Fibroblast of skin of left quadriceps (primary cell): Measurements from ENCODE around the gene ANKLE2.
"Not testable (repeated sequence)": the region's sequence is repeated elsewhere in the genome, so short reads cannot be mapped to it uniquely, and the experiment has no call there.

Source experiments
- DNase-seq, 2 experiments: peaks; one replicate each; pipeline ENCODE4 v3.0.0-alpha.2; 2013; ENCODE audit warnings: low read depth in 2 of 2

Gene ANKLE2

DNA sequence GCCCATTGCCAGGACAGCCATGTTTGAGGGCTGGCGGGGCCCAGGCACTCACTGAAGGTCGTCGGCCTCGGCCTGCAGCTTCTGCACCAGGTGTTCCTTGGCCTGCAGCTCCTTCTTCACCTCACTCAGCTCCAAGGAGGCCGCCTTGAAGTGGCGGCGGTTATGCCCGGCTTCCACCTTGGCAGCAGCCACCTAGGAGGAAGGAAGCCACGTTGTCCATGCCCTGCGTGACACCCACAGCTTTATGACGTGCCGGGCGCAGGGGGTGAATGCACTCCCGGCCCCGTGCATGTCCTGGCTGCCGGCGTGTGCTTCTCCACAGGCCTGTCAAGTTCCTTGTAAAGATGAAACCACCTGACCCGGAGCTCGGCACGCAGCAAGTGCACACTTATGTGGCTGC is 16.0 kb upstream of the ANKLE2 start:
- DNase-seq, result no peak

DNA sequence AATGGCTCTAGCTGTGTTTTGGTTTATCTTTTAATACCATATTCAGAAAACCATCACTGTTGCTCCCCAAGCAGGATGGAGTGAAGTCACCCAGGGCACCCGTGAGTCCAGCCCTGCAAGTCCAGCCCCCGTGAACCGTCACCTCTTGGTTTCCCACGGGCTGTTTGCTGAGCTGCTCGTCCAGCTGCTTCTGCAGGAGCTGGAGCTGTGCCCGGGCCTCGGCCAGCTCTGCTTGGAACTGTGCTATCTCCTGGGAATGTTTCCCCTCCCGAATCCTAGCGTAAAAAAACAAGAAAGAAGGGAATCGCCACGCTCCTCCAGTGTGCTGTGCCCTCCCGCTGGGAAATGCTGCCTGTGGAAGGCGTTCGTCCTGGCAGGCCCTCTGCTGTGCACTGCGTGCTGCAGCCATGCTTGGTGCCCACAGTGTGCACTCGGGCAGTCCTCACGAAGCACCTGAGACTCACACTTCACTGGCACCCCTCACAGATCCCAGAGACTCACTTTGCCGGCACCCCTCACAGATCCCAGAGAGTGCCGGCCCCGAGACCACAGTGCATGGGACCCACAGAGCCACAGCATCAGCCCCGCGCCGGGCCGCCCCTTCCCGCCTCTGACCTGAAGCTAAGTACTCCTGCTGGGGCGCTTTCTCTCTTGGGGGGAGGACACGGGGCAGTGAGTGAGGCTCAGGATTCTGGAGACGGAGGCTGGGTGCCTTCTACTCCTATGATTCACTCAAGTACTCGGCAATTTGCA is 15.4 kb upstream of the ANKLE2 start:
- DNase-seq, result no peak

DNA sequence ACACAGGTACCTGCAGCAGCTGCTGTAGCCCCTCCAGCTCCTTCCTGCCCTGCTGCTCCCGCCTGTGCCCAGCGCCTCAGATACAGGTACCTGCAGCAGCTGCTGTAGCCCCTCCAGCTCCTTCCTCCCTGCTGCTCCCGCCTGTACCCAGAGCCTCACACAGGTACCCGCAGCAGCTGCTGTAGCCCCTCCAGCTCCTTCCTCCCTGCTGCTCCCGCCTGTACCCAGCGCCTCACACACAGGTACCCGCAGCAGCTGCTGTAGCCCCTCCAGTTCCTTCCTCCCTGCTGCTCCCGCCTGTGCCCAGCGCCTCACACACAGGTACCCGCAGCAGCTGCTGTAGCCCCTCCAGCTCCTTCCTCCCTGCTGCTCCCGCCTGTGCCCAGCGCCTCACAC is 14.6 kb upstream of the ANKLE2 start:
- not testable (repeated sequence) for DNase-seq

DNA sequence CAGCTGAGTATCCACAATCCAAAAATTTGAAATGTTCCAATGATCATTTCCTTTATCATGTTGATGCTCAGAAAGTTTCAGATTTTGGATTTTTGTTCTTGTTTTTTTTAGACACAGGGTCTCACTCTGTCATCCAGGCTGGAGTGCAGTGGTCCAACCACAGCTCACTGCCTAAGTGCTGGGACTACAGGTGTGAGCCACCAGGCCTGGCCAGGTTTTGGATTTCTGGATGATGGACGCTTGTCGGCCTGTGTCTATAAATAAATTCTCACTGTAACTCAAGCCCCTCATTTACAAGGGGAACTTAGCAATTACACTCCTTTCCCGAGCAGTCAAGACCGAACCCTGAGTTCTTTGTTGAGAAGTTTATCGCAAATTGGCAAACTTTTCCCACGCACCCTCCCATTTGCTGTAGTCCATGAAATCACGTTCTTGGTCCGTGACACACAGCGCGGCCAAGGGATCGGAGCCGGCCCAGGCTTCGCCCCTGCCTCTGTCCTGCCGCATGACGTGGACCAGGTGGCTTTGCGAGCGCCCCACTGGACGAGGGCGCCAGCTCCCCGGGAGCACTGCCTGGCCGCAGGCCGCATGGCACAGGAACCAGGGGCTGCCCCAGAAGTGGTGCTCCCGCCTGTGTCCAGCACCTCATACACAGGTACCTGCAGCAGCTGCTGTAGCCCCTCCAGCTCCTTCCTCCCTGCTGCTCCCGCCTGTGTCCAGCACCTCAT is 14.0 kb upstream of the ANKLE2 start:
- DNase-seq, result no peak

DNA sequence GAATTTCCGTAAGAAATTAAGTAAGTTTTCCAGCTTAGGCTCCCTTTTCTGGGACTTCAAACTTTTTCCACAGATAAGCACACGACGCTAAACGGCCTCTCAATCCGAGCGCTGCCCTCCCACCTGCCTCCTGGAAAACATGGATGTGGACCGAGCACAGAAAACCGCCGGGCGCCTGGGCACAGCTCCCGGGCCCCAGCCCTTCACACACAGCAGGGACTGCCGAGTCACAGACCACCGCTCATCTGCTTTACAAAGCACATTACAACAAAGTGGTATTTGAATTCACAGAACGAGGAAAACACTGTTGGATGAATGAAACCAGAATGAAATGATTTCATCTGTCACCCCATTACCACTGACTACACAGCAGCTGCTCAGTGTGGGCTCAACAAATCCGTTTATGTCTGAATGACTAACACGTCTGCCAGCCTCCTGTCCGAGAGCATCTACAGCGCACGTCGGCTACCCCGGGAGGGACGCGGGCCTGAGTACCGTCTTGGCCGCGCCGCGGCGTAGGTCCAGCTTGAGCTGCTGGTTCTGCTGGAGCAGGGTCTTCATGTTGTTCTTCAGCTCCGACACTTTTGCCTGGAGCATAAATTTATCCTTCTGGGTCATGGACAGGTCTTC is 13.1 kb upstream of the ANKLE2 start:
- no peak for DNase-seq

DNA sequence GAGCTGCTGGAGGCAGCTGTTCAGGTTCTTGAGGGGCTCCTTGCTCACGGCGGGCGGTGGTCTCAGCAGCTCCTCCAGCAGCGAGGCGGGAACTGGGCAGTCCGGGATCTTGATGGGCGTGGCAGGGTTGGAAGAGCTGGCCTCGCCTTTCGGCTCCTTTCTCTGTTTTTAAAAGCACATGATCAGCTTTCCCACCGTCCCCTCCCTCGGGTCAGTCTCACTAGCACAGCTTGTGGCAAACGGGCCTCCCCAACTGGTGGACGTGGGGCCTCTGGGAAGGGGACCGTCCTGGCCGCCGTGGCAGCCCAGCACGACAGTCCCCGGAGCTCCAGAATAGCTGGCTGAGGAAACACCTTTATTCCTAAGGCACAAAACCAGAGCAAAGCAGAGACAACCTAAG is 12.5 kb upstream of the ANKLE2 start:
- no peak for DNase-seq

DNA sequence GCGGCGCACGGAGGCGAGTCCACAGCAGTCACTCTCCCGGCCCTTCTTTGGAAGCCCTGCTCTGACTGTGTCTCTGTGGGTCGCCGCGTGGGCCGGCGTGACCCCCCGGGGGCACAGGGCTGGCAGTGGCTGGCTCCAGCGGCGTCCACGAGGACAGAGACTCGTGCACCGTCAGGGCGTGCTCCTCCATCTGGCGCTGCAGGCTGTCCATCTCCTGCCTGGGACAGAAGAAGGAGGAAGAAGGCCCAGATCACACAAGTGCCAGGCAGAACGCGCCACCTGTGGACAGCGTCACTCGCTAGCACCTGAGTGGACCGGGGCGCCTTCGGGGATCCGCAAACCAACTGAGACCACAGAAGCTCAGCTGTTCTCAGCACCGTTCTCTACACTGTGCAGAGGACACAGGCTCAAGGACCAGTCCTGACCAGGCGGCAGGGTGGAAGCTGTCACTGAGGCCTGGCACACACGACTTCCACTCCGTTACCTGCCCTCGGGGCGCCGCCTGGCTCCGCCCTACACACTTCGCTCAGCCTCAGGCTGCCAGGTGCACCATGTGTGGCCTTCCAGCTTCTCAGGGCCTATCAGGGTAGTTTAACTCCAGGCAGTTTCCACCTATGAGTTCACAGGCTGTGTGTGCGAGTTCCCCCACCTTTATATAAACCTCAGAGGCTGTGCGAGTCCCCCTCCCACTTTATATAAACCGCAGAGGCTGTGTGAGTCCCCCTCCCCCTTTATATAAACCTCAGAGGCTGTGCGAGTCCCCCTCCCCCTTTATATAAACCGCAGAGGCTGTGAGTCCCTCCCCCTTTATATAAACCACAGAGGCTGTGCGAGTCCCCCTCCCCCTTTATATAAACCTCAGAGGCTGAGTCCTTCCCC is 11.7 kb upstream of the ANKLE2 start:
- DNase-seq, result no peak

DNA sequence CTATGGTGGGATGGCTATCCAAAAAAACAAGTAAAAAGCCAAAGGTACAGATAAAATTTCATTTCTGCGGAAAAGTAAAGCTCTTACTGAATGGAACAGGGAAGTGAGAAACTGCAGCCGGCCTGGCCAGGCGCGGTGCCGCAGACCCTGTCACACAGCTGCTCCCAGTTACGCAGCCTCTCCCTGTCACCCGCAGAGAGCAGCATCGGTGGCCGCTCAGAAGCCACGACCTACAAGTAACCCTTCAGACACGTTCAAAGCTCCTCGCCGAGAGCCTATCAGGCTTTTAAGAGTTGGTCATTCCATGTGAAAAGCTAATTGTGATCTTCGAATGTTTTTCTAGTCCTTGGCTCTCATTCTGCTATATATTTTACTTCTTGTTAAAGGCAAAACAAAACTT is 11.0 kb upstream of the ANKLE2 start:
- DNase-seq, result no peak

DNA sequence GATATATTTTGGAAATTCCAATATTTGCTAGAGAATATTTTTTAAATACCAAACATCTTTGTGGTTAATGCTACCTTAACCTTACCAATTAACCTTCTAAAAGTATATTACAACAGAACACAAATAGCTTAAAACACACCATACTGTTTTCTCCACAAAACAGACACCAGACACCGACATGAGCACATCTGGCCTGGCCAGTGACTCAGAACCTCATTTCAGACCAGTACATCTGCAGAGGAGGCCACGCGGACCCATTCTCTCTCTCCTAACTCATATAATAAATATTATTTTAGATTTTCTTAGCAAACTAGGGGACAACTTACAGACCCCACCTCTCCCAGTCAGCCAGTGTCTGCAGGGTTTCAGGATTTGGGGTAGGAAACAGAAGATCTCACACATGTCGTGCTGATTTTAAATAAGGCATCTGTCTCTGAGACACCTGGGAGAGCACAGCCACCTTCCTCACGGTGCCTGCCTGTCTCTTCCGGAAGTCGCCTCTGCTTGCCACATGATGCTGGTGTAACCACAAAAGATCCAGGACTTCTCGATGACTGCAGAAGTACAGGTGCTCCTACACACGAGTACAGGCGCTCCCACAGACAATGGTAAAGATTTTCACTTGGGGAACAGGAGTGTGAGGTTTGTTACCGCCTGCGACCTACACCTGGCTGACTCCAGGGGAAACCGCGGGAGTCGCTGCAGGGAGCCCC is 9.7 kb upstream of the ANKLE2 start:
- DNase-seq, result no peak

DNA sequence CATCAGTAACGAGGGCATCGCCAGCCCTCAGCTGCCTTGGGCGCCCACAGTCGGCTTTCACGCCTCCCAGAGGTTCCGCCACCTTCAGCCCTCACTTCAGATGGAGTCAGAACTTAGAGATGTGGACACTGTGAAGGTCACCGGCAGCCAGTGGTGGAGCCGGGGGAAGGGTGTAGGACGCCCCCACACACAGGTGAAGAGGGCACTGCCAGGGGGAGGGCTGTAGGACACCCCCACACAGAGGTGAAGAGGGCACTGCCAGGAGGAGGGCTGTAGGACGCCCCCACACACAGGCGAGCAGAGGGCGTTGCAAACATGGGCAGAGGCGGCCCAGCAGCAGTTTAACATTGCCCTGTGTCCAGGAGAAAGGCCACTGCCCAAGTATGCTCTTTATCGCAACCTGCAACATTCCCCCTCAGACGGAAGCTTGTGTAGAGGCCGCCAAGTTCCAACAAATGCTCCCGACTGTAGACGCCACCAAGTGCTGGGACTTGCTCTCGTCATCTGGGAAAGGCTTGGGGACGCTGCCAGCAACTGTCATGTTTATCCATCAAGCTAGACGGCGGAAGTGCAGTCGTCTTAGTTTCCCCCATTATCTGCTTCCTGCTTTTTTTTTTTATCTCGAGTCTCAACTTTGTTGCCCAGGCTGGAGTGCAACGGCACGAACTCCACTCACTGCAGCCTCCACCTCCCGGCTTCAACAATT is 4.9 kb upstream of the ANKLE2 start:
- DNase-seq, result no peak

DNA sequence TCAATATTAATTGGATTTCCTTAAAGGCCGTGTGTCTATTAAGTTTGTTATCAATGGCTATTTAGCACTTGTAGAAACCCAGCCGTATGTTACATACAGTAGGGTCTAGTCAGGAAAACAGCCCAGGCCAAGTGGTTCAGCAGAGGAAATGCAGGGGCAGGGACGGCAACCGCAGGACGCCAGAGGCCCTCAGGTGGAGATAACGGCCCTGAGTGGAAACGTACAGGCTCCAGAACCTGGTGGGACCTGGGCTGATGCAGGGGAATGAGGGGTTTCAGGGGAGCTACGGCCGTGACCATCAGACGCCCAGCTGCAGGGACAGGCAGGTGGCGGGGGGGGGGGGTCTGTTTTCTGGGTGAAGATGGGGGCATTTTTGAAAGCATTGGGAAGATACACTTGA is 3.7 kb upstream of the ANKLE2 start:
- DNase-seq, result no peak

DNA sequence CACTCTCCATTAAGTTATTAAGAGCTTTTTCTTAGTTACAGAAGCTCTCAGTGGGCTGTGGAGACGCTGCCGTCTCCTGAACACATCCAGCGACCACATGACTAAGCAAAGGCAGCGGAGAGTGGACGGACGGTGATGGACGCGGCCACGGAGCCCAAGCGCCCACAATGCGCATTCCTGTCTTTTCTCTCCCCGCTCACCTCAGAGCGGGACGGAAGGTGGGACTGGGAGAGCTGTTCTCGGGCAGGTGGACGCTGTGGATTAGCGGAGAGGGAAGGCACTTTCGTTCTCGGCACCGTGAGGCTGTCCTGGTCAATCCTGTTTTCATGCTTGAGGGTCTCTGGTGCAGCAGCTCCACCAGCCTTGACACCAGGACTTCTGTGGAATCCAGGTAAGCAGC is 2.6 kb upstream of the ANKLE2 start:
- DNase-seq, result no peak

DNA sequence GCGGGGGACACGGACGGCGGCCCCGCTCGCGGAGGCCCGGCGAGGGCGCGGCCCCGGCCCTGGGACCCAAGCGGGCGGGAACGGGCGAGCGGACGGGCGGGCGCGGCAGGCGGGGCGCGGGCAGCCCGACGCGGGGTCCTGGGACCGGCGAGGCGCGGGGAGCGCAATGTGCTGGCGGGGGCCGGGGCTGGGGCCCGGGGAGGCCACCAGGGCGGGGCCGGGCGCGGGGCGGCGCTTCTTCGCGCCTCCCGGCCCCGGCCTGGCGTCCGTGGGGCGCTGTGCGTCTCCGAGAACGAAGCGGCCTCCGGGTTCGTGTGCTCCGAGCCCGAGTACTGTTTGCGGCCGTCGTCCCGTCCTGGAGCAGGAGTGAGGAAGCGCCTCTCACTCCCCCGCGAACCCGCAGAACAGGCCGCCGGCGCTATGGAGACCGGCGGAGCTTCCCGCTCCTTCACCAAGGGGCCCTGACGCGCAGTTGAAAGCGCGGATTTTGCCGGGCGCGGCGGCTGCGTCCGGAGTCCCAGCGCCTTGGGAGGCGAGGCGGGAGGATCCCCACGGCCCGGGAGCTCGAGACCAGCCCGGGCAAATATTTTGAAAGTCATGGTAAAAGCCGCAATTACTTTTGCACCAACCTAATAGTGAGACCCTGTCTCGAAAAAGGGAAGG is 420 bp upstream of the ANKLE2 start:
- DNase-seq, result peak; percentile 80

DNA sequence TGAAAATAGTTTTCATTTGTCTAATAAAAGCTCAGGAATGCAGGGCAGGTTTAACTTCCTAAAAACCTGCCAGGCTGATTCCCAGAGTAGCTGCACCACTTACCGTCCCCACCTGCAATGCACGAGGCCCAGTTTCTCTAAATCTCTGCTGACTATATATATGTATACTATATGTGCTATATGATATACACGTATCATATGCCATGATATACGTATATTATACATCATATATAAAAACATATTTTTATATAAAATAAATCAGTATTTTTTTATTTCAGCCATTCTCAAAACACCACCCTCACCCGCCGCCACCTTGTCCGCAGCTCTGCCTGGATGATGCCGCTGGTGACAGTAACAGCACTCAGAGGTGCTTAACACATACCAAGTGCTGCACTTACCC is 2.3 kb downstream of the ANKLE2 start:
- no peak for DNase-seq

DNA sequence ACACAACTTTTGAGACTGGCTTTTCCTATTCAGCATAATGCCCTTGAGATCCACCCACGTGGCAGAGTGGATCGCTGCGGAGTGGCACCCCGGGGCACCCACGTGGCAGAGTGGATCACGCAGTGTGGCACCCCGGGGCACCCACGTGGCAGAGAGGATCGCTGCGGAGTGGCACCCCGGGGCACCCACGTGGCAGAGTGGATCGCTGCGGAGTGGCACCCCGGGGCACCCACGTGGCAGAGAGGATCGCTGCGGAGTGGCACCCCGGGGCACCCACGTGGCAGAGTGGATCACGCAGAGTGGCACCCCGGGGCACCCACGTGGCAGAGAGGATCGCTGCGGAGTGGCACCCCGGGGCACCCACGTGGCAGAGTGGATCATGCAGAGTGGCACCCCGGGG is 2.8 kb downstream of the ANKLE2 start:
- not testable (repeated sequence) for DNase-seq

DNA sequence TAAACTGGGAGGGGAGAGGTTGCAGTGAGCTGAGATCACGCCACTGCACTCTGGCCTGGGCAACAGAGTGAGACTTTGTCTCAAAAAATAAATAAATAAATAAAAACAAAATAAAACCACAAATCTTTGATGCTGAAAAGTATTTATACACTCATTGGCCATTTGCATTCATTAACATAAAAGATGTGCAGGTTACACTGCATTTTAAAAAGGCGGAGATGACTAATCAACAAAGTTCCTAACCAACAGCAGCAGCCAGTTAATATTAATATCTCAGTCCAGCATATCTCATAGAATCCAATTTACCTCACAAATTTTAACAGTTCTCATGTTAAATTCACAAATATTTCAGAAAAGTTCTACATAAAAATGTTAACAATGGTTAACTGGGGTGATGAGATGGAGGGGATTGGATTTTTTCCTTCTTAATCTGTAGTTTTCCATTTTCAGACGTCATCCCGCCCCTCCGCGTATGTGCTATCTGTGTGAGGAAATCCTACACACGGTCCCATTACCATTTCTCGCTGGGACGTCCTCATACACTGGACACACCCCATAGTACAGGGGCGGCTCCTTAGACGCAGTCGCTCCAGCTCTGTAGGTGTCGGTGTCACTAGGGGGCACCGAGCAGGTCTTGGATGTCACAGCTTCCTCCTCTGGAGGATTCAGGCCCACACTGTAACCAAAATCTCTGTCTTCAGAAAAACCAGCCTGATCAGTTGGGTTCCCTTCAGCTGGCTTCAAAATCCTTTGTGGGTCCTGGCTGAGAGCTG is 7.3 kb downstream of the ANKLE2 start:
- DNase-seq, result no peak

DNA sequence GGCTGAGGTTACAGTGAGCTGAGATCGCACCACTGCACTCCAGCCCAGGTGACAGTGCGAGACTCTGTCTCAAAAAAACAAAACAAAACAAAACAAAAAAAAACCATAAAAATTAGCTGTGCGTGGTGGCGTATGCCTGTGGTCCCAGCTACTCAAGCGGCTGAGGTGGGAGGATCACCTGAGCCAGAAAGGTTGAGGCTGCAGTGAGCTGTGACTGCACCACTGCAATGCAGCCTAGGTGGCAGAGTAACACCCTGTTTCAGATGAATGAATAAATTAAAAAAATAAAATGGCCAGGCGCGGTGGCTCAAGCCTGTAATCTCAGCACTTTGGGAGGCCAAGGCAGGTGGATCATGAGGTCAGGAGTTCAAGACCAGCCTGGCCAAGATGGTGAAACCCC is 8.0 kb downstream of the ANKLE2 start:
- DNase-seq, result not testable (repeated sequence)

DNA sequence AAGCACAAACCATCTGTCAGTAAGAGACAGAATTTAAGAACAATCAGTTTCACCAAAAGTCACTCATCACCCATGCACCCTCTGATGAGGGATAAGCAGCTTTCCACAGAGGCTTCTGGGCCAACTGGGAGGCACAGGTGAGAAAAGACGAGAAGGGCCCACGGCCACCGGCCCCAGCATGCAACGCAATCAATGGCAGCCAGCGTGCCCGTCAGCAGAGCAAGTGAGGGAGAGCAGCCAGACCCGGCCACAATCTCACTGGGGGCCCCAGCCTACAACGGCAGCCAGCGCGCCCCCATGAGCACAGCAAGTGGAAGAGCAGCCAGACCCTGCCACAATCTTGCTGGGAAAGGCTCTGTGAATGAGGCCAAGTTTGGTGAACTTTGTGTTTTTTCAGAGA is 13.3 kb downstream of the ANKLE2 start:
- no peak for DNase-seq

DNA sequence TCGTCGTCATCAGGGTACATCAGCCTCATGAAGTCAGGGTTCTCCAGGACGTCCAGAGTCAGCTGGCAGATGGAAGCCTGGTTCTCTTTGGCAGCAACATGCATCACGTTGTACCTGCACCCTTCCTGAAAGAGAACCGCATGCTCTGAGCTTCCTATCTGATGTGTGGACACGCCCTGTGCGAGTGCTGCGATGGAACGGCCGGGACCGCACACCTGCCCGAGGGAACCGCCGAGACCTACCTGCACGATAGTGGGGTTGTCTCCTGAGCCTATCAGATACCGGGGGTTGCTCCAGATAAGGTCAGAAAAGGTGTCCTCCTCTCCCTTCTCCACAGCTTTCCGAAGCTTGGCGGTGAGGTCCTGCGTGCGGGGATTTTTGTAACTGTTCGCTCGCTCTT is 13.7 kb downstream of the ANKLE2 start:
- DNase-seq, result no peak
